ENCODE results near the gene PRR29. TPM values are rescaled to one million over a fixed set of nuclear protein-coding genes. Genes with fewer than 3 reads are reported as not detected.
"Not testable (repeated sequence)": the region's sequence is repeated elsewhere in the genome, so short reads cannot be mapped to it uniquely, and the experiment has no call there.

PRR29 gene
- total RNA-seq, 1 donor from 2014 or later = not detected

- H3K27me3 ChIP-seq (ENCODE audit: low read depth) = no peaks in the 10 kb centered on the region
- intact Hi-C loops (cut with micrococcal nuclease) = no loop called here
- no peak for TF ChIP-seq CTCF (IDR thresholded peaks at IDR 0.05; ENCODE audit: borderline replicate concordance)
- peak overlapping the region; percentile 67 for H3K4me3 ChIP-seq
- no peaks in the 10 kb centered on the region for H3K36me3 ChIP-seq
- H3K9me3 ChIP-seq (replicated peaks) = no peaks in the 10 kb centered on the region
- H3K4me1 ChIP-seq = peaks cover 45% of the 10 kb centered on the region
- peak overlapping the region; percentile 92 for H3K27ac ChIP-seq (replicated peaks)
- no peak for DNase-seq
Observed at GRCh38 chr17:64016974-64017373, 18.8 kb downstream of the PRR29 start.

DNA sequence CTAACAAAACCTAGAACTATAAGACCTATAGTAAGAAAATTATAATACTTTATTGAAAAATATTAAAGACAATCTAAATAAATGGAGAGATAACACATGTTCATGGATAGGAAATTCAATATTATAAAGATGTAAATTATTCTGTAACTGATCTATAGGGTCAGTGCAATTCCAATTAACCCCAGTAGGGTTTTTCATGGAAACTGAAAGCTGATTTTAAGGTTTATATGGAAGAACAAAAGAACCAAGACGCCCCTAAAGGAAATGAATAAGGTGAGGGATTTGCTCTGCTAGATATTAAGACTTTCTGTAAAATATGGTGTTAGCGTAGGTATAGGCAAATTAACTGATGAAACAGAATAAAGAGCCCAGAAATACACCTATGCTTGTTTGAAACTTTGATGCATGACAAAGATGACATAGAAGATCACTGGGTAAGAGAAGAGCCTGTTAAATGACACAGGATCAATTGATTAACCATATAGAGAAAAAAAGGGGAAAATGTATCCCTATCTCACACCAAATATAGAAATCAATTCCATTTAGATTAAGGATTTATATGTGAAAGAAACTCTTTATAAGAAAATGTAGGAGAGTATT lies 19.3 kb downstream of the PRR29 start:
- H3K27me3 ChIP-seq (ENCODE audit: low read depth) = no peaks in the 10 kb centered on the region
- peak overlapping the region; percentile 92 for H3K27ac ChIP-seq (replicated peaks)
- no peak for DNase-seq
- intact Hi-C loops (cut with micrococcal nuclease) = no loop called here
- no peaks in the 10 kb centered on the region for H3K9me3 ChIP-seq (replicated peaks)
- peaks cover 45% of the 10 kb centered on the region for H3K4me1 ChIP-seq
- TF ChIP-seq CTCF (IDR thresholded peaks at IDR 0.05; ENCODE audit: borderline replicate concordance) = peak; percentile 41
- peak overlapping the region; percentile 67 for H3K4me3 ChIP-seq
- H3K36me3 ChIP-seq = no peaks in the 10 kb centered on the region

DNA sequence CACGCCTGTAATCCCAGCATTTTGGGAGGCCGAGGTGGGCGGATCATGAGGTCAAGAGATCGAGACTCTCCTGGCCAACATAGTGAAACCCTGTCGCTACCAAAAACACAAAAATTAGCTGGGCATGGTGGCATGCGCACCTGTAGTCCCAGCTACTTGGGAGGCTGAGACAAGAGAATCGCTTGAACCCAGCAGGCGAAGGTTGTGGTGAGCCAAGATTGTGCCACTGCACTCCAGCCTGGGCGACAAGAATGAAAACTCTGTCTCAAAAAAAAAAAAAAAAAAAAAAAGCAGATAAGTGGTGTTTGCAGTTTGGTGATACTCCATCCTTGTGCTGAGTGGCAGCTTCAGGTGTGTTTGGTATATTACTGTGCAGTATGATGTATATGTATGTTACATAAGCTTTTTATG lies 21.4 kb downstream of the PRR29 start:
- Histone ChIP-seq H3K4me1 (peaks cover 43% of the 10 kb centered on the region), H3K4me3 (peak overlapping the region; percentile 67), H3K27ac (replicated peaks) (peak overlapping the region; percentile 92)
- intact Hi-C loops (cut with micrococcal nuclease); DNase-seq; H3K27me3 ChIP-seq (ENCODE audit: low read depth); H3K36me3 ChIP-seq; H3K9me3 ChIP-seq (replicated peaks): not testable (repeated sequence)

DNA sequence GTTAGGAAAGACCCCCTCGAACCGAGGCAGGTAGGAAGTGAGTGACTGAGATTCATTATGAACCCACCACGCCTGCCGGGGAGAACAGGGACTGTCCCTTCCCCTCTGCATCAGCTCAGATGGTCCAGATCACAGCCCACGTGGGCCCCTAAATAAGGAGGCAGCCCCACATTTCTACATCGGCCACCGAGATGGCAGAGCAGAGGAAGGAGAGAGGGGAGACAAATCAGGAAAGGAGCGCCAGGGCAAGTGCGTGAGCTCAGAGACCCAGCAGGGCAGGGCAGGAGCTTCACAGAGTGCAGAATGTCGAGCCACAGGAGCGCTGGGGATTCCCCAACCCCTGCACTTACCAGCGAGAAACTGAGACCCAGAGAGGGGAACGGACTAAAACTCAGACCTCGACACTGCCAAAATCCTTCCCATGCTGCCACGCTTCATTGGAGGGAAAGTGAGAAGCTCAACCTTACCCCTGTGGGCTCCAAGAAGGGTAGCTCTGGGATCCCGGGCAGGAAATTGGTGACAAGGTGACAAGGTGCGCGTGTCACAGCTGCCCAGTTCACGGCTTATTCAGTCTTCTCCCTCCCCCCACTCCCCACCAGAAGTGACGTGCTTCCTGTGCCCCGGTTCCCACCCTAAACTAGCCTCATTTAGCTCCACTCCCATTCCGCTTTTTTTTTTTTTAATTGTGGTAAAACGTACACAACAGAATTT lies 22.1 kb downstream of the PRR29 start, which contains the start of gene ICAM2:
Gene ICAM2, minus strand, starts transcription at position 578 of the 711 bp plus-strand sequence. CDS start 13,942 bp downstream, outside the sequence.
- intact Hi-C loops (cut with micrococcal nuclease) = loop anchor here (10.0 kb wide), 1 partner anchor 105 kb away; the partner anchor contains the start of genes CSHL1 and GH1
- H3K36me3 ChIP-seq = no peaks in the 10 kb centered on the region
- TF ChIP-seq CTCF (IDR thresholded peaks at IDR 0.05; ENCODE audit: borderline replicate concordance) = no peak
- H3K4me1 ChIP-seq = peaks cover 42% of the 10 kb centered on the region
- peak within 1 kb of the TSS; percentile 92 for H3K27ac ChIP-seq (replicated peaks)
- peak; percentile 61 for DNase-seq
- peak within 1 kb of the TSS; percentile 67 for H3K4me3 ChIP-seq
- H3K27me3 ChIP-seq (ENCODE audit: low read depth) = no peaks in the 10 kb centered on the region
- no peaks in the 10 kb centered on the region for H3K9me3 ChIP-seq (replicated peaks)

DNA sequence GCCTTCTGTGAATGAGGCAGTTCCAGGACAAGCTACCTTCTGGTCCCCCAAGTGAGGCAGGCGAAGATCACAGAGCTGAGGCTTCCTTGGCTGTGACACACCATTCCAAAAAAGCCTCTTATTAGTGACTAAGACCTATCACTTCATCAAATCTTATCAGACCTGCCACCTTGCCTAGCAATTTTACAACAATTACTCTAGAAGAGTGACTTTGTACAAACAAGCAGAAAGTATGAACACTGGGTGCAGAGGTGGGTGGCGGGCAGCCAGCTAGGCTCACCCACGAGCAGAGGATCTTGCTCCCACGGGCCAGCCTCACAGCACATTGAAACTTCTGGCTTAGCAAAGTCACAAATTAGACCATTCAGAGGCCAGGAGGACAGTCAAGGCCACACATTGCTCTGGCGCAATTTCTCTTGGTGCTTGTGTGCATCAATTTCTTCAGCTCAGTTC lies 24.5 kb downstream of the PRR29 start:
- intact Hi-C loops (cut with micrococcal nuclease) = loop anchor here (10.0 kb wide), 1 partner anchor 108 kb away; the partner anchor contains the start of genes CSHL1 and GH1
- DNase-seq = no peak
- TF ChIP-seq CTCF (IDR thresholded peaks at IDR 0.05; ENCODE audit: borderline replicate concordance) = no peak
- Histone ChIP-seq H3K36me3 (no peaks in the 10 kb centered on the region), H3K27me3 (ENCODE audit: low read depth) (no peaks in the 10 kb centered on the region), H3K9me3 (replicated peaks) (no peaks in the 10 kb centered on the region), H3K4me1 (peaks cover 32% of the 10 kb centered on the region), H3K27ac (replicated peaks) (peak overlapping the region; percentile 21), H3K4me3 (no peak overlapping the region)

Measured in left ventricle myocardium inferior (tissue), 1 donor.